GM11168 (cell line): Measurements from ENCODE around the gene CD7.
"Not testable (repeated sequence)": the region's sequence is repeated elsewhere in the genome, so short reads cannot be mapped to it uniquely, and the experiment has no call there.

Source experiments
- in situ Hi-C: fragments of 300-500 bp; cut with MboI; formaldehyde crosslinking; loops from one replicate; pipeline ENCODE4 v1.12.0; 2022; ENCODE audit warnings: low sequenced_read_pairs; ENCODE audit not compliant: unreplicated experiment

Gene CD7

GRCh38 chr17:82348434-82348833 is 31.0 kb upstream of the CD7 start:
- in situ Hi-C loops = no loop called here

- in situ Hi-C loops = not testable (repeated sequence)
Measured at GRCh38 chr17:82347994-82348393, 30.6 kb upstream of the CD7 start.

GRCh38 chr17:82346342-82347300 is 29.2 kb upstream of the CD7 start:
- in situ Hi-C loops = no loop called here

GRCh38 chr17:82345151-82345976 is 28.0 kb upstream of the CD7 start:
- in situ Hi-C loops = no loop called here

- in situ Hi-C loops = no loop called here
Measured at GRCh38 chr17:82344175-82344907, 26.9 kb upstream of the CD7 start.

GRCh38 chr17:82343560-82343959 is 26.2 kb upstream of the CD7 start:
- in situ Hi-C loops = no loop called here

GRCh38 chr17:82342361-82343079 is 25.1 kb upstream of the CD7 start:
- in situ Hi-C loops = no loop called here

- in situ Hi-C loops = no loop called here
Measured at GRCh38 chr17:82339634-82340580, 22.5 kb upstream of the CD7 start.

GRCh38 chr17:82338858-82339633 is 21.6 kb upstream of the CD7 start:
- in situ Hi-C loops = no loop called here

- in situ Hi-C loops = no loop called here
Measured at GRCh38 chr17:82334622-82335394, 17.4 kb upstream of the CD7 start.

GRCh38 chr17:82334204-82334621 is 16.8 kb upstream of the CD7 start:
- in situ Hi-C loops = no loop called here

- in situ Hi-C loops = no loop called here
Measured at GRCh38 chr17:82333279-82334171, 16.1 kb upstream of the CD7 start, which contains the start of gene SECTM1. SECTM1 (minus strand) TSS chr17:82333766; CDS start chr17:82327240, 6,526 bp downstream.

- in situ Hi-C loops = no loop called here
Measured at GRCh38 chr17:82332669-82333278, 15.4 kb upstream of the CD7 start.

- in situ Hi-C loops = no loop called here
Measured at GRCh38 chr17:82331345-82331939, 14.0 kb upstream of the CD7 start.
